MCF 10A (cell line): Measurements from ENCODE around the gene TTK. TPM values are rescaled to one million over a fixed set of nuclear protein-coding genes. Genes with fewer than 3 reads are reported as not detected.
"Not testable (repeated sequence)": the region's sequence is repeated elsewhere in the genome, so short reads cannot be mapped to it uniquely, and the experiment has no call there.

Experiments
- BruUV-seq: library from RNA; stranded (reverse); fragments of 400-500 nt; replicated peaks from 2 replicates; lab custom pipeline; 2021; lab: Mats Ljungman, UMichigan
- CTCF ChIA-PET: fragments of 300-600 bp; sonication (Branson Sonifier 250); formaldehyde crosslinking; extraction: SDS; loops from one replicate; lab custom pipeline; 2021; ENCODE audit warnings: antibody characterized with exemption, inconsistent platforms; lab: Yijun Ruan, JAX
- POLR2A ChIA-PET: fragments of 300-600, 350-650 bp; sonication (Branson Sonifier 250); formaldehyde crosslinking; extraction: SDS; loops from one replicate; lab custom pipeline; 2020; ENCODE audit warnings: antibody characterized with exemption, inconsistent platforms; lab: Yijun Ruan, JAX
- DNase-seq: peaks from one replicate; pipeline ENCODE4 v3.0.0-alpha.2; 2018; ENCODE audit not compliant: unreplicated experiment
- H3K27ac Mint-ChIP-seq: one replicate; pipeline ENCODE4 v1.8.0; 2022; ENCODE audit warnings: mild to moderate bottlenecking, low read depth, mixed read lengths; ENCODE audit not compliant: unreplicated experiment
- H3K27me3 Mint-ChIP-seq: one replicate; pipeline ENCODE4 v1.8.0; 2022; ENCODE audit warnings: mixed read lengths; ENCODE audit not compliant: insufficient read depth, unreplicated experiment
- H3K36me3 Mint-ChIP-seq: one replicate; pipeline ENCODE4 v1.8.0; 2022; ENCODE audit warnings: mild to moderate bottlenecking, moderate library complexity, mixed read lengths; ENCODE audit not compliant: insufficient read depth, unreplicated experiment
- H3K4me1 Mint-ChIP-seq: one replicate; pipeline ENCODE4 v1.8.0; 2022; ENCODE audit warnings: mixed read lengths; ENCODE audit not compliant: insufficient read depth, unreplicated experiment
- H3K4me3 Mint-ChIP-seq: one replicate; pipeline ENCODE4 v1.8.0; 2022; ENCODE audit warnings: mild to moderate bottlenecking, moderate library complexity, mixed read lengths; ENCODE audit not compliant: unreplicated experiment
- H3K9me3 Mint-ChIP-seq: one replicate; pipeline ENCODE4 v1.8.0; 2022; ENCODE audit warnings: mixed read lengths; ENCODE audit not compliant: unreplicated experiment
- CTCF ChIP-seq: fragments of 200-600 bp; IDR thresholded peaks from one replicate; pipeline ENCODE4 v1.8.0; 2022; ENCODE audit warnings: antibody characterized with exemption, mild to moderate bottlenecking; ENCODE audit not compliant: unreplicated experiment
- intact Hi-C: fragments of 100-400 bp; cut with micrococcal nuclease; formaldehyde crosslinking; loops from 2 replicates; pipeline ENCODE4 v1.14.1; 2022
- total RNA-seq: library from RNA; stranded (reverse); gene quantifications from 2 replicates; pipeline ENCODE4 v1.2.3, GENCODE V29; 2022

TTK gene
- total RNA-seq, 1 experiment from 2014 or later = 19.1 TPM

- no peak for TF ChIP-seq CTCF
- DNase-seq = no peak
- BruUV-seq = no TSS peak
- Mint-ChIP-seq H3K27ac (no peak overlapping the region), H3K9me3 (no peaks in the 10 kb centered on the region), H3K27me3 (no peaks in the 10 kb centered on the region), H3K36me3 (no peaks in the 10 kb centered on the region), H3K4me3 (no peak overlapping the region), H3K4me1 (no peaks in the 10 kb centered on the region)
- intact Hi-C loops = no loop called here
- ChIA-PET POLR2A (no interaction called here), CTCF (no interaction called here)
Observed at GRCh38 chr6:80060774-80061173, 56.3 kb downstream of the TTK start.

GRCh38 chr6:80068146-80068545 is 63.7 kb downstream of the TTK start:
- CTCF ChIA-PET, H3K4me1 Mint-ChIP-seq, H3K36me3 Mint-ChIP-seq, DNase-seq, POLR2A ChIA-PET, H3K9me3 Mint-ChIP-seq, intact Hi-C loops, H3K27ac Mint-ChIP-seq, H3K4me3 Mint-ChIP-seq, BruUV-seq, H3K27me3 Mint-ChIP-seq: not testable (repeated sequence)

GRCh38 chr6:80070431-80070830 is 66.0 kb downstream of the TTK start:
- BruUV-seq, CTCF ChIA-PET, intact Hi-C loops: not testable (repeated sequence)

GRCh38 chr6:80077067-80077466 is 72.6 kb downstream of the TTK start:
- H3K4me3 Mint-ChIP-seq = no peak overlapping the region
- H3K9me3 Mint-ChIP-seq = peaks cover 6% of the 10 kb centered on the region
- TF ChIP-seq CTCF = no peak
- no peak overlapping the region for H3K27ac Mint-ChIP-seq
- intact Hi-C loops = no loop called here
- no peaks in the 10 kb centered on the region for H3K4me1 Mint-ChIP-seq
- ChIA-PET CTCF (no interaction called here), POLR2A (interaction anchor here (0.7 kb wide), 1 partner anchor 29 kb away, joined by 3 read pairs; the partner anchor contains the start of gene BCKDHB)
- H3K36me3 Mint-ChIP-seq = peaks cover 4% of the 10 kb centered on the region
- H3K27me3 Mint-ChIP-seq = no peaks in the 10 kb centered on the region
- BruUV-seq = no TSS peak
- DNase-seq = no peak

More at GRCh38 chr6:80070431-80070830, 66.0 kb downstream of the TTK start:
- H3K36me3 Mint-ChIP-seq, POLR2A ChIA-PET, H3K4me3 Mint-ChIP-seq, H3K27ac Mint-ChIP-seq, DNase-seq, H3K4me1 Mint-ChIP-seq, H3K27me3 Mint-ChIP-seq, H3K9me3 Mint-ChIP-seq: not testable (repeated sequence)

GRCh38 chr6:80088637-80089036 is 84.2 kb downstream of the TTK start:
- H3K27ac Mint-ChIP-seq = no peak overlapping the region
- no peak for DNase-seq
- POLR2A ChIA-PET = no interaction called here
- H3K4me1 Mint-ChIP-seq = no peaks in the 10 kb centered on the region
- TF ChIP-seq CTCF = no peak
- no peaks in the 10 kb centered on the region for H3K36me3 Mint-ChIP-seq
- no TSS peak for BruUV-seq
- H3K9me3 Mint-ChIP-seq = no peaks in the 10 kb centered on the region
- CTCF ChIA-PET = interaction anchor here (0.7 kb wide), 1 partner anchor 326 kb away, joined by 3 read pairs; no protein-coding TSS in a partner anchor
- H3K27me3 Mint-ChIP-seq = peaks cover 10% of the 10 kb centered on the region
- intact Hi-C loops = no loop called here
- no peak overlapping the region for H3K4me3 Mint-ChIP-seq
